ENCODE measurements around the gene RBM18. TPM values are rescaled to one million over a fixed set of nuclear protein-coding genes. Genes with fewer than 3 reads are reported as not detected.

The RBM18 gene
- total RNA-seq, 1 experiment from 2014 or later = 32.5 TPM

DNA sequence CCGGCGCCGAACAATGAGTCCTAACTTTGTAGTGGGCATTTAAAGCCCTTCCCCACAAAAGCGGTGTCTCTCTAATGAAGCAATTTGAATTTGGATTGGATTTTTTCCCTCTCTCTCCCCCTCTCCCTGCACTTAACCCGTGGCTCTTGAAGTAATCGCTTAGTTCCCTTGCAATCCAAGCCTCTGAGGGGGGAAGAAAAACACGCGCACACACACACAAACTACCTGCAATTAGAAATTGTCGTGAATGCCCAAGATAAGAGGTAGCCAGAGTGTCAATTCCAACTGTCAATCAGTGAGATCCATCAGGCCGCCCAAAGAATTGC lies 37.1 kb downstream of the RBM18 start:
- ChIA-PET RAD21 (ENCODE audit: low non-redundant PET in 1 of 2, low total read pairs in 2 of 2, uncharacterized antibody in 2 of 2, unreplicated experiment in 2 of 2) (no interaction called here), POLR2A (no interaction called here)
- no peaks in the 10 kb centered on the region for H3K79me2 ChIP-seq (ENCODE audit: insufficient read depth, low read length)

More for the DNA sequence above, 37.1 kb downstream of the RBM18 start:
- BruUV-seq (replicated peaks) = no TSS peak
- no peak overlapping the region for H3K4me2 ChIP-seq (ENCODE audit: low read length)
- no peaks in the 10 kb centered on the region for H4K20me1 ChIP-seq (ENCODE audit: insufficient read depth)
- no peaks in the 10 kb centered on the region for H3K36me3 ChIP-seq (ENCODE audit: control insufficient read depth in 1 of 2, insufficient read depth in 2 of 2, low read length in 2 of 2)
- no peak overlapping the region for H3K27ac ChIP-seq (ENCODE audit: low read depth, low read length)
- no peak overlapping the region for H2AFZ ChIP-seq (ENCODE audit: low read depth, low read length, poor library complexity, severe bottlenecking)
- CTCF ChIA-PET = no interaction called here
- peaks cover 0 to 6% of the 10 kb centered on the region in 2 experiments; a peak in 1 of 4 replicates for H3K4me1 ChIP-seq (ENCODE audit: control insufficient read depth in 1 of 2, insufficient read depth in 2 of 2, low read length in 2 of 2)
- H3K9me2 ChIP-seq (ENCODE audit: insufficient read depth) = no peaks in the 10 kb centered on the region
- no peak overlapping the region for H3K4me3 ChIP-seq (replicated peaks in 1 of 2; ENCODE audit: low read depth in 1 of 2, low read length in 2 of 2)
- H3K27me3 ChIP-seq (ENCODE audit: insufficient read depth, low read length) = peaks cover 13% of the 10 kb centered on the region; the same call in 1 of the 2 replicates
- intact Hi-C loops (cut with micrococcal nuclease) = no loop called here
- TF ChIP-seq EGR1 (IDR thresholded peaks at IDR 0.05; ENCODE audit: low read depth) = no peak
- TF ChIP-seq, protein P1, sequence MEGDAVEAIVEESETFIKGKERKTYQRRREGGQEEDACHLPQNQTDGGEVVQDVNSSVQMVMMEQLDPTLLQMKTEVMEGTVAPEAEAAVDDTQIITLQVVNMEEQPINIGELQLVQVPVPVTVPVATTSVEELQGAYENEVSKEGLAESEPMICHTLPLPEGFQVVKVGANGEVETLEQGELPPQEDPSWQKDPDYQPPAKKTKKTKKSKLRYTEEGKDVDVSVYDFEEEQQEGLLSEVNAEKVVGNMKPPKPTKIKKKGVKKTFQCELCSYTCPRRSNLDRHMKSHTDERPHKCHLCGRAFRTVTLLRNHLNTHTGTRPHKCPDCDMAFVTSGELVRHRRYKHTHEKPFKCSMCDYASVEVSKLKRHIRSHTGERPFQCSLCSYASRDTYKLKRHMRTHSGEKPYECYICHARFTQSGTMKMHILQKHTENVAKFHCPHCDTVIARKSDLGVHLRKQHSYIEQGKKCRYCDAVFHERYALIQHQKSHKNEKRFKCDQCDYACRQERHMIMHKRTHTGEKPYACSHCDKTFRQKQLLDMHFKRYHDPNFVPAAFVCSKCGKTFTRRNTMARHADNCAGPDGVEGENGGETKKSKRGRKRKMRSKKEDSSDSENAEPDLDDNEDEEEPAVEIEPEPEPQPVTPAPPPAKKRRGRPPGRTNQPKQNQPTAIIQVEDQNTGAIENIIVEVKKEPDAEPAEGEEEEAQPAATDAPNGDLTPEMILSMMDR (IDR thresholded peaks at IDR 0.05 in 2 of 3, conservative IDR thresholded peaks at IDR 0.05 in 1 of 3; ENCODE audit: borderline replicate concordance in 1 of 3, insufficient read depth in 1 of 3, low read depth in 2 of 3, low read length in 2 of 3) = no peak
- TF ChIP-seq SIN3A (IDR thresholded peaks at IDR 0.05; ENCODE audit: low read depth) = no peak
- no peak for TF ChIP-seq CEBPB (IDR thresholded peaks at IDR 0.05; ENCODE audit: low read depth)
- no peak for TF ChIP-seq RAD21 (IDR thresholded peaks at IDR 0.05; ENCODE audit: low read depth)
- TF ChIP-seq ZBTB33 (IDR thresholded peaks at IDR 0.05; ENCODE audit: extremely low read depth, insufficient replicate concordance, low read length) = no peak
- TF ChIP-seq TCF7L2 (IDR thresholded peaks at IDR 0.05; ENCODE audit: borderline replicate concordance, extremely low read depth, insufficient read depth, insufficient read length) = no peak
- TF ChIP-seq CBX3 (IDR thresholded peaks at IDR 0.05; ENCODE audit: low read depth) = no peak
- TF ChIP-seq ELF1 (IDR thresholded peaks at IDR 0.05; ENCODE audit: borderline replicate concordance, low read depth) = no peak
- no peak for TF ChIP-seq POLR2A (IDR thresholded peaks at IDR 0.05; ENCODE audit: borderline replicate concordance, extremely low read depth, insufficient read depth, insufficient read length)
- TF ChIP-seq, protein P2, sequence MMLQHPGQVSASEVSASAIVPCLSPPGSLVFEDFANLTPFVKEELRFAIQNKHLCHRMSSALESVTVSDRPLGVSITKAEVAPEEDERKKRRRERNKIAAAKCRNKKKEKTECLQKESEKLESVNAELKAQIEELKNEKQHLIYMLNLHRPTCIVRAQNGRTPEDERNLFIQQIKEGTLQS (IDR thresholded peaks at IDR 0.05) = no peak
- no peak for TF ChIP-seq FOSL1 (IDR thresholded peaks at IDR 0.05; ENCODE audit: low read depth)
- TF ChIP-seq ZNF274 (IDR thresholded peaks at IDR 0.05; ENCODE audit: low read depth, low read length) = no peak
- no peak for TF ChIP-seq EZH2 (IDR thresholded peaks at IDR 0.05)
- no peak for TF ChIP-seq EZH2phosphoT487 (IDR thresholded peaks at IDR 0.05; ENCODE audit: borderline replicate concordance)
- no peak for TF ChIP-seq SP1 (IDR thresholded peaks at IDR 0.05; ENCODE audit: low read depth)
- TF ChIP-seq POLR2AphosphoS5 (IDR thresholded peaks at IDR 0.05; ENCODE audit: low read depth, low read length) = no peak
- no peak for TF ChIP-seq YY1 (IDR thresholded peaks at IDR 0.05; ENCODE audit: extremely low read depth, insufficient replicate concordance, low read depth, low read length)
- no peak for TF ChIP-seq REST (IDR thresholded peaks at IDR 0.05; ENCODE audit: low read depth)
- TF ChIP-seq SRF (IDR thresholded peaks at IDR 0.05; ENCODE audit: low read depth) = no peak
- H3K9me3 ChIP-seq (ENCODE audit: control insufficient read depth in 1 of 2, insufficient read depth in 1 of 2, low read depth in 1 of 2, low read length in 2 of 2) = no peaks in the 10 kb centered on the region
- ATAC-seq (no peak), DNase-seq (ENCODE audit: low read depth, low spot score) (no peak)
- H3K9ac ChIP-seq (ENCODE audit: low read length) = no peak overlapping the region

Data from HCT116 (cell line).